Measurements from ENCODE around the gene STK4. TPM values are rescaled to one million over a fixed set of nuclear protein-coding genes. Genes with fewer than 3 reads are reported as not detected.

The STK4 gene
- total RNA-seq, 4 donors from 2014 or later = 27.7 to 128 (median 42.9) TPM

GRCh38 chr20:44921447-44921846 is 44.9 kb upstream of the STK4 start:
- TF ChIP-seq CTCF (IDR thresholded peaks at IDR 0.05) = no peak
- TF ChIP-seq POLR2A (IDR thresholded peaks at IDR 0.05) = no peak
- no peaks in the 10 kb centered on the region for H3K36me3 ChIP-seq

GRCh38 chr20:44924541-44924940 is 41.8 kb upstream of the STK4 start:
- Histone ChIP-seq H3K27ac (no peak overlapping the region), H3K36me3 (no peaks in the 10 kb centered on the region), H3K9me3 (no peaks in the 10 kb centered on the region), H3K4me3 (no peak overlapping the region), H3K4me1 (no peaks in the 10 kb centered on the region), H3K27me3 (no peaks in the 10 kb centered on the region)
- no peak for TF ChIP-seq POLR2A (IDR thresholded peaks at IDR 0.05)
- TF ChIP-seq CTCF (IDR thresholded peaks at IDR 0.05) = no peak
- no peak for DNase-seq

More at GRCh38 chr20:44921447-44921846, 44.9 kb upstream of the STK4 start:
- no peak for DNase-seq
- Histone ChIP-seq H3K27ac (no peak overlapping the region), H3K4me1 (no peaks in the 10 kb centered on the region), H3K27me3 (no peaks in the 10 kb centered on the region), H3K9me3 (no peaks in the 10 kb centered on the region), H3K4me3 (no peak overlapping the region)

GRCh38 chr20:44928595-44928994 is 37.7 kb upstream of the STK4 start:
- no peak for DNase-seq
- no peaks in the 10 kb centered on the region for H3K9me3 ChIP-seq
- no peak for TF ChIP-seq CTCF (IDR thresholded peaks at IDR 0.05)
- no peak for TF ChIP-seq POLR2A (IDR thresholded peaks at IDR 0.05)
- H3K27ac ChIP-seq = no peak overlapping the region
- H3K36me3 ChIP-seq = no peaks in the 10 kb centered on the region
- H3K27me3 ChIP-seq = no peaks in the 10 kb centered on the region
- H3K4me3 ChIP-seq = no peak overlapping the region
- H3K4me1 ChIP-seq = no peaks in the 10 kb centered on the region

GRCh38 chr20:44930517-44931168 is 35.7 kb upstream of the STK4 start:
- Histone ChIP-seq H3K27me3 (no peaks in the 10 kb centered on the region), H3K9me3 (no peaks in the 10 kb centered on the region), H3K36me3 (no peaks in the 10 kb centered on the region), H3K4me1 (no peaks in the 10 kb centered on the region), H3K27ac (no peak overlapping the region), H3K4me3 (no peak overlapping the region)
- TF ChIP-seq POLR2A (IDR thresholded peaks at IDR 0.05) (no peak), CTCF (IDR thresholded peaks at IDR 0.05) (no peak)
- DNase-seq = no peak

- no peaks in the 10 kb centered on the region for H3K4me1 ChIP-seq
- no peak for DNase-seq
- TF ChIP-seq CTCF (IDR thresholded peaks at IDR 0.05) (no peak), POLR2A (IDR thresholded peaks at IDR 0.05) (no peak)
- H3K27ac ChIP-seq = no peak overlapping the region
- no peaks in the 10 kb centered on the region for H3K27me3 ChIP-seq
- no peak overlapping the region for H3K4me3 ChIP-seq
- no peaks in the 10 kb centered on the region for H3K36me3 ChIP-seq
- no peaks in the 10 kb centered on the region for H3K9me3 ChIP-seq
Measured at GRCh38 chr20:44931911-44932310, 34.4 kb upstream of the STK4 start.

GRCh38 chr20:44932916-44933315 is 33.4 kb upstream of the STK4 start:
- no peaks in the 10 kb centered on the region for H3K36me3 ChIP-seq

More at GRCh38 chr20:44932916-44933315, 33.4 kb upstream of the STK4 start:
- H3K4me3 ChIP-seq = no peak overlapping the region
- no peak overlapping the region for H3K27ac ChIP-seq
- TF ChIP-seq POLR2A (IDR thresholded peaks at IDR 0.05) (no peak), CTCF (IDR thresholded peaks at IDR 0.05) (no peak)
- no peak for DNase-seq
- H3K9me3 ChIP-seq = no peaks in the 10 kb centered on the region
- H3K27me3 ChIP-seq = no peaks in the 10 kb centered on the region
- H3K4me1 ChIP-seq = no peaks in the 10 kb centered on the region

Measured in Peyer's patch (tissue), 4 donors.